OCI-LY7 (cell line): ENCODE results near the gene MMS22L. TPM values are rescaled to one million over a fixed set of nuclear protein-coding genes. Genes with fewer than 3 reads are reported as not detected.

Experiments
- BruUV-seq: library from RNA; stranded (reverse); fragments of 400-500 nt; replicated peaks from 2 replicates; lab custom pipeline; 2021; lab: Mats Ljungman, UMichigan
- CTCF ChIA-PET: fragments of 300-600 bp; sonication (Branson Sonifier 250); formaldehyde crosslinking; loops from one replicate; lab custom pipeline; 2022; ENCODE audit warnings: antibody characterized with exemption; ENCODE audit not compliant: unreplicated experiment; lab: Charles Lee
- POLR2A ChIA-PET: fragments of 300-600 bp; sonication (Branson Sonifier 250); formaldehyde crosslinking; loops from one replicate; lab custom pipeline; 2022; ENCODE audit warnings: antibody characterized with exemption; lab: Charles Lee
- DNase-seq: peaks from one replicate; pipeline ENCODE4 v3.0.0-alpha.2; 2015; ENCODE audit warnings: low spot score
- H2AFZ ChIP-seq: fragments of 200-600 bp; sonication (generic), shearing (Covaris generic); 2 replicates; pipeline ENCODE4 v1.6.1; 2014; ENCODE audit warnings: mild to moderate bottlenecking, antibody characterized with exemption, low read length, moderate library complexity
- H3K27ac ChIP-seq: fragments of 200-600 bp; sonication (generic); 2 replicates; pipeline ENCODE4 v1.5.1; 2014; ENCODE audit warnings: mixed run types, low read depth, mild to moderate bottlenecking, moderate library complexity, low read length, inconsistent platforms; ENCODE audit not compliant: poor library complexity, severe bottlenecking
- H3K36me3 ChIP-seq: fragments of 200-600 bp; sonication (generic); 2 replicates; pipeline ENCODE4 v1.6.1; 2014; ENCODE audit warnings: mild to moderate bottlenecking, antibody characterized with exemption, low read length, moderate library complexity, mixed read lengths; ENCODE audit not compliant: insufficient read depth
- H3K4me1 ChIP-seq: fragments of 200-600 bp; sonication (generic); 2 replicates; pipeline ENCODE4 v1.5.1; 2014; ENCODE audit warnings: mild to moderate bottlenecking, low read length; ENCODE audit not compliant: insufficient read depth, poor library complexity, severe bottlenecking
- H3K4me2 ChIP-seq: fragments of 200-600 bp; sonication (generic); 2 replicates; pipeline ENCODE4 v1.6.1; 2014; ENCODE audit warnings: mild to moderate bottlenecking, low read length
- H3K4me3 ChIP-seq: fragments of 200-600 bp; sonication (generic); 2 replicates; pipeline ENCODE4 v1.5.1; 2014; ENCODE audit warnings: mild to moderate bottlenecking, low read depth, low read length; ENCODE audit not compliant: poor library complexity, severe bottlenecking
- H3K79me2 ChIP-seq: fragments of 200-600 bp; sonication (generic); 2 replicates; pipeline ENCODE4 v1.6.1; 2016; ENCODE audit warnings: low read depth, mild to moderate bottlenecking, low read length, moderate library complexity, mixed read lengths; ENCODE audit not compliant: insufficient read depth
- H3K9me2 ChIP-seq: fragments of 200-600 bp; sonication (generic); 2 replicates; pipeline ENCODE4 v1.6.1; 2016; ENCODE audit warnings: mild to moderate bottlenecking, low read length, mixed read lengths; ENCODE audit not compliant: insufficient read depth
- H3K9me3 ChIP-seq: fragments of 200-600 bp; sonication (generic); 2 replicates; pipeline ENCODE4 v1.6.1; 2014; ENCODE audit warnings: mild to moderate bottlenecking, mixed run types, low read length, mixed read lengths
- H4K20me1 ChIP-seq: fragments of 200-600 bp; sonication (generic); 2 replicates; pipeline ENCODE4 v1.6.1; 2014; ENCODE audit warnings: mild to moderate bottlenecking, antibody characterized with exemption, low read length, moderate library complexity, mixed read lengths; ENCODE audit not compliant: insufficient read depth
- EZH2phosphoT487 ChIP-seq: fragments of 200-600 bp; sonication (generic); IDR thresholded peaks from 2 replicates; pipeline ENCODE4 v1.6.1; 2018; ENCODE audit warnings: low read depth, borderline replicate concordance, mild to moderate bottlenecking, mixed run types, antibody characterized with exemption, low read length, moderate library complexity, mixed read lengths
- intact Hi-C: fragments of 100-400 bp; cut with micrococcal nuclease; formaldehyde crosslinking; loops from one replicate; pipeline ENCODE4 v1.10.0; 2022; ENCODE audit not compliant: unreplicated experiment
- total RNA-seq, 2 experiments: library from RNA; depleted of rRNA in 1 of 2; stranded (reverse); fragments of >200 nt in 1 of 2; shearing (Covaris generic) in 1 of 2; gene quantifications; 2 replicates each; pipeline ENCODE4 v1.2.3, GENCODE V29; 2014 to 2022
- TF ChIP-seq, protein P1 (sequence below): fragments of 200-600 bp; sonication (generic); conservative IDR thresholded peaks from 2 replicates; pipeline ENCODE4 v1.5.1; 2014; ENCODE audit warnings: mild to moderate bottlenecking, antibody characterized with exemption, low read length, moderate library complexity, mixed read lengths

Gene MMS22L
- total RNA-seq, 2 experiments from 2014 or later: 50.2 to 62.3 TPM

DNA sequence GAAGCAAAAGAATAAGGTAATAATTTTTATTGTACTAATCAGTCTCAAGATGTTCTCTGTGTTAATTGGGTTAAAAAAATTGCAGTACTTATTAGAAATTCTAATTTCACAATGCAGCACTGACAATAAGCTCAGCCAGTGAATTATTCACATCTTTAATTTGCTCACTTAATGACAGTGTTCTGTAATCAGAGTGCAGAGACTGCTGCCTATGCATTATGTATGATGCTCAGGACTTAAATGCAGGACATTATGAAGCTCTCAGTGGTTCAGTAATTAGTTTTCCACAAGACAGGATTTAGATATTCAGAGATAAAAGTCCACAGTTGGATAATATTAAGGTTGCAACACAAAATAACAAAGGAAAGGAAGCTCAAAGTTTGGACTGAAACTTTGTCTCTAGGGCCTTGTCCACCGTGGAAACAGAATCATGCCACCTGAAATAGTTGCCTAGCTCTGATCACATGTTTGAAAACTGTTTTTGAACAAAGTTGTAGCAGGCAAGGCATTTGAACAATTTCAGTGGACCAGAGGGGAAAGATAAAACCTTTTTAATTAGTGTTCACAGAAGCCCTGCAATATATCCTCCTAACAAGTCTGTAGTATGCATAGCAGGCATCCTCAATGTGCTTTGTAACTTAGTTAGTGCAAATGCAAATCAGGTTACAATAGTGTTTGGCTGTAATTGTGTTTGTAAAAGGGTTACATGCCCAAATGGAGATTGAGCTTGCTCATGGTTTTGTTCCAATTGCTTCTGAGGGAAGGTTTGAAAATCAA lies 23.7 kb upstream of the MMS22L start:
- ChIA-PET CTCF (no interaction called here), POLR2A (no interaction called here)
- Histone ChIP-seq H3K36me3 (no peaks in the 10 kb centered on the region), H3K9me3 (no peaks in the 10 kb centered on the region), H3K4me3 (no peak overlapping the region), H2AFZ (no peak overlapping the region), H3K9me2 (no peaks in the 10 kb centered on the region), H3K4me1 (no peaks in the 10 kb centered on the region), H4K20me1 (no peaks in the 10 kb centered on the region), H3K27ac (no peak overlapping the region), H3K4me2 (no peak overlapping the region), H3K79me2 (no peaks in the 10 kb centered on the region)
- no peak for DNase-seq
- no TSS peak for BruUV-seq
- TF ChIP-seq, protein P1, sequence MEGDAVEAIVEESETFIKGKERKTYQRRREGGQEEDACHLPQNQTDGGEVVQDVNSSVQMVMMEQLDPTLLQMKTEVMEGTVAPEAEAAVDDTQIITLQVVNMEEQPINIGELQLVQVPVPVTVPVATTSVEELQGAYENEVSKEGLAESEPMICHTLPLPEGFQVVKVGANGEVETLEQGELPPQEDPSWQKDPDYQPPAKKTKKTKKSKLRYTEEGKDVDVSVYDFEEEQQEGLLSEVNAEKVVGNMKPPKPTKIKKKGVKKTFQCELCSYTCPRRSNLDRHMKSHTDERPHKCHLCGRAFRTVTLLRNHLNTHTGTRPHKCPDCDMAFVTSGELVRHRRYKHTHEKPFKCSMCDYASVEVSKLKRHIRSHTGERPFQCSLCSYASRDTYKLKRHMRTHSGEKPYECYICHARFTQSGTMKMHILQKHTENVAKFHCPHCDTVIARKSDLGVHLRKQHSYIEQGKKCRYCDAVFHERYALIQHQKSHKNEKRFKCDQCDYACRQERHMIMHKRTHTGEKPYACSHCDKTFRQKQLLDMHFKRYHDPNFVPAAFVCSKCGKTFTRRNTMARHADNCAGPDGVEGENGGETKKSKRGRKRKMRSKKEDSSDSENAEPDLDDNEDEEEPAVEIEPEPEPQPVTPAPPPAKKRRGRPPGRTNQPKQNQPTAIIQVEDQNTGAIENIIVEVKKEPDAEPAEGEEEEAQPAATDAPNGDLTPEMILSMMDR: no peak
- TF ChIP-seq EZH2phosphoT487: no peak
- intact Hi-C loops: no loop called here

DNA sequence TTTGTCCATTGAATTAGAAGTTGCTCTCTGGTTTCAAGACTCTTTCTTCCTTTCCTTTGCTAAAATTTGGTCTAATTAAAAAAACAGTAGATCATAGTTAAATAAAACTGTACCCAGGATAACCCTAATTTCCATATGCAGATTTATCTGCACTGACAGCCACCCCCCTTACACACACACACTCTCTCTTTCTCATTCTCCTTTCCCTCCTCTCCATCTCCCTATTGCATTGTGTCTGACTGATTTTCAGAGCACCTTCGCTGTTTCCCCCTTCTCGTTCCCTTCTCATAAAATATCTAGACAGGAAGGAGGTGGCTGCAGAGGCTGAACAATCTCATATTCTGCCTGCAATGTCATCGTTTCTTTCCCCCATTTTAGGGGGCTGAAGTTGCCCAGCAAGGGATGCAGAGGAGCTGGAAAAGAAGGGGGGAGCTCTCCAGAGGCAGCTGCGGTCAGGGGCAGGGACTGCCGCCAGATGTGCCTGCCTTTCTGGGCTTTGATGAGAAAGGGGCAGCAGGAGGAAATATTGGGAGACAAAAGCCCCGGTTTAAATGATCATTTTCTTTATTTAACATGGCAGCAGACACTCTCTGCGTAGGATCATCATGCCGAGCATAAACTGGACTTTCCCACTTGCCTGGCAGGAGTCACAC lies 22.5 kb upstream of the MMS22L start:
- Histone ChIP-seq H2AFZ (no peak overlapping the region), H3K9me3 (no peaks in the 10 kb centered on the region), H3K9me2 (no peaks in the 10 kb centered on the region), H4K20me1 (no peaks in the 10 kb centered on the region), H3K27ac (no peak overlapping the region), H3K79me2 (no peaks in the 10 kb centered on the region), H3K36me3 (no peaks in the 10 kb centered on the region), H3K4me2 (no peak overlapping the region), H3K4me3 (no peak overlapping the region), H3K4me1 (no peaks in the 10 kb centered on the region)
- TF ChIP-seq EZH2phosphoT487: no peak
- TF ChIP-seq, protein P1: no peak
- BruUV-seq: no TSS peak
- DNase-seq: no peak
- CTCF ChIA-PET: no interaction called here
- intact Hi-C loops: no loop called here
- POLR2A ChIA-PET: interaction anchor here (0.7 kb wide), 1 partner anchor 38 kb away, joined by 3 read pairs; no protein-coding TSS in a partner anchor

DNA sequence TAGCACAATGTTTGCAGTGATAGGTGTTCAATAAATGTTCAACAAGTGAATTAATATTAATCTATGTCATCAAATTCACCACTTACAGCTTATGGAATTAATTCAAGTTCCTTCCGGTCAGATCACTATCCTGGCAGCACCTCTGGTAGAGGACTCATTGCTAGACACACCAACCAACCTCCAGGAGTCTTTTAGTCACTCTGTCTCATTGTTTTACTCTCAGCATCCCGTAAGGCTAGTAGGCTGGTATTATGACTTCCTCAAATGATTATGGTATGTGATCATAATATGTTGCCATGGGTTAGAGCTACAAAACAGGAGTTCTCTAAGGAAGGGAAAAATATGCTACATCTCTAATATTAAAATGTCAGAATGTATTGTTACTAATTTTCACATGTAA lies 21.7 kb upstream of the MMS22L start:
- BruUV-seq: no TSS peak
- no peak for TF ChIP-seq EZH2phosphoT487
- TF ChIP-seq, protein P1: no peak
- Histone ChIP-seq H3K36me3 (no peaks in the 10 kb centered on the region), H3K9me3 (no peaks in the 10 kb centered on the region), H3K79me2 (no peaks in the 10 kb centered on the region), H2AFZ (no peak overlapping the region), H3K27ac (no peak overlapping the region), H3K9me2 (no peaks in the 10 kb centered on the region), H3K4me3 (no peak overlapping the region), H3K4me2 (no peak overlapping the region), H4K20me1 (no peaks in the 10 kb centered on the region), H3K4me1 (no peaks in the 10 kb centered on the region)
- intact Hi-C loops: no loop called here
- DNase-seq: no peak
- ChIA-PET POLR2A (no interaction called here), CTCF (no interaction called here)
